Measurements from ENCODE around the gene KRTAP5-2.

Gene KRTAP5-2

DNA sequence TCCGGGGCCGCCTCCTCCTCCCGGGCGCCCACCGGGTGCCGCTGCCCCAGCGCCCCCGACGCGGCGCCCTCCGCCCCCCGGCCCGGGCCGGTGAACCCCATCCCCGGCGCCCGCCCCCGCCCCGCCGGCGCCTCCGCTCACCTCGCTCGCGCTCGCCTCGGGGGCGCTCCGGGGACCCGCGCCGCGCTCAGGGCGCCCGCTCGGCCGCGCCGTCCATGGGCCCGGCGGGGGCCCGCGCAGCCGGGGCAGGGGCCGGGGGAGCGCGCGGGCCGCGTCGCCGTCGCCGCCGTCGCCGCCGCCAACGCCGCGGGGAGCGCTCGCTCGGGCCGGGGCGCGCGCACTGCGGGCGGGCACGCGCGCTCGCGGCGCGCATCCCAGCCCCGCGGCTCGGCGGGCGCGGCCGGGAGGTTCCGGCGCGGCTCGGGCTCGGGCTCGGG lies 26.3 kb downstream of the KRTAP5-2 start:
- no peaks in the 10 kb centered on the region for H3F3A ChIP-seq (ENCODE audit: low read depth)
- H3K4me2 ChIP-seq (ENCODE audit: low read depth, low read length, poor library complexity, severe bottlenecking) = no peak overlapping the region
- no peaks in the 10 kb centered on the region for H4K20me1 ChIP-seq (ENCODE audit: insufficient read depth, low read length, poor library complexity, severe bottlenecking)
- H3K9me2 ChIP-seq (replicated peaks; ENCODE audit: low read depth, low read length) = no peaks in the 10 kb centered on the region
- H3K79me2 ChIP-seq (ENCODE audit: insufficient read depth, low read length) = no peaks in the 10 kb centered on the region
- no peaks in the 10 kb centered on the region for H3K36me3 ChIP-seq (ENCODE audit: insufficient read depth, low read length)
- H3K4me1 ChIP-seq (ENCODE audit: insufficient read depth, low read length, poor library complexity, severe bottlenecking) = no peaks in the 10 kb centered on the region
- H3K9me3 ChIP-seq (ENCODE audit: insufficient read depth, low read depth, low read length) = no peaks in the 10 kb centered on the region
- no peak for TF ChIP-seq EZH2phosphoT487 (IDR thresholded peaks at IDR 0.05; ENCODE audit: borderline replicate concordance)
- TF ChIP-seq, protein P1, sequence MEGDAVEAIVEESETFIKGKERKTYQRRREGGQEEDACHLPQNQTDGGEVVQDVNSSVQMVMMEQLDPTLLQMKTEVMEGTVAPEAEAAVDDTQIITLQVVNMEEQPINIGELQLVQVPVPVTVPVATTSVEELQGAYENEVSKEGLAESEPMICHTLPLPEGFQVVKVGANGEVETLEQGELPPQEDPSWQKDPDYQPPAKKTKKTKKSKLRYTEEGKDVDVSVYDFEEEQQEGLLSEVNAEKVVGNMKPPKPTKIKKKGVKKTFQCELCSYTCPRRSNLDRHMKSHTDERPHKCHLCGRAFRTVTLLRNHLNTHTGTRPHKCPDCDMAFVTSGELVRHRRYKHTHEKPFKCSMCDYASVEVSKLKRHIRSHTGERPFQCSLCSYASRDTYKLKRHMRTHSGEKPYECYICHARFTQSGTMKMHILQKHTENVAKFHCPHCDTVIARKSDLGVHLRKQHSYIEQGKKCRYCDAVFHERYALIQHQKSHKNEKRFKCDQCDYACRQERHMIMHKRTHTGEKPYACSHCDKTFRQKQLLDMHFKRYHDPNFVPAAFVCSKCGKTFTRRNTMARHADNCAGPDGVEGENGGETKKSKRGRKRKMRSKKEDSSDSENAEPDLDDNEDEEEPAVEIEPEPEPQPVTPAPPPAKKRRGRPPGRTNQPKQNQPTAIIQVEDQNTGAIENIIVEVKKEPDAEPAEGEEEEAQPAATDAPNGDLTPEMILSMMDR (conservative IDR thresholded peaks at IDR 0.05; ENCODE audit: low read length) = no peak
- no peak overlapping the region for H3K9ac ChIP-seq (ENCODE audit: low read depth, low read length, poor library complexity, severe bottlenecking)
- no peak overlapping the region for H2AFZ ChIP-seq (ENCODE audit: low read length)
- no peaks in the 10 kb centered on the region for H3K27me3 ChIP-seq (ENCODE audit: insufficient read depth, low read length, poor library complexity, severe bottlenecking)
- no peak overlapping the region for H3K4me3 ChIP-seq (ENCODE audit: low read length, poor library complexity, severe bottlenecking)

DNA sequence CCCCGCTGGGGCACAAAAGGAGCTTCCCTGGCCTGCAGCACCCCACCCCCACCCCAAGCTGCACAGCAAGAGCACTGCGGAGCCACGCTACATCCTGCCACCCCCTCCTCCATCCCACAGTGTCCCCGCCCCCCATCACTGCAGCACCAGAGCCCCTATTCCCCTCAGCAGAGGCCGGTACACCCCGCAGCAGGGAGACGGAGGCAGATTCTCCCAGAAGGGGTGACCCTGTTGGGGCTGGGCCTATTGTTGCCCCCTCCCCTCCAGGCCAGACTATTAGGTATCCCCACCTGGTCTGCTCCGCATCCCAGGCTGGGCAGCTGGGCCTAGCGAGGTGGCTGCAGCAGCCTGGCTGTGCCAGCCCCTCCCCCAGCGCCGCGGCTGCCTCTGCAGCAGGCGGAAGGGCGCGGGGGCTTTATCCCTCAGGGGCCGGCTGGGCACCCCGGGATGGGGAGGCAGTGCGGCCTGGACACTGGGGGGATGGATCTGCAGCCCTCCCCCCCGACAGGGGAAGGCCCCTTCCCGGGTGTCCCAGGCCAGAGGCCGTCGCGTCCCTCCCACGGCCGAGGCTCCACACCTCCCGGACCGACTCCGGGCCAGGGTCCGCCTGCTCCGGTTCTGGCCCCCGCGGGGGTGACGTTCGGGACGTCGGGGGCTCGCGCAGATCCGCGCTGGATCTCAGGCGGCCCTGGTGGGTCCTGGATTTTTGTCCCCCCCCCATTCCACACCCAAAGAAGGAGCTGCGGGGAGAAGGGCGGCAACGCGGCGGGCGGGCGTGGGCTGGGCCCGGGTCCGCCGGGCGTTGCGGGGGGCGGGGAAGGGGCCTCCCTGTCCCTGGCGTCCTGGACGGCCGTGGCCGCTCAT lies 27.0 kb downstream of the KRTAP5-2 start:
- H3K4me2 ChIP-seq (ENCODE audit: low read depth, low read length, poor library complexity, severe bottlenecking) = no peak overlapping the region
- H3K4me1 ChIP-seq (ENCODE audit: insufficient read depth, low read length, poor library complexity, severe bottlenecking) = no peaks in the 10 kb centered on the region
- H2AFZ ChIP-seq (ENCODE audit: low read length) = no peak overlapping the region
- H3F3A ChIP-seq (ENCODE audit: low read depth) = no peaks in the 10 kb centered on the region
- TF ChIP-seq, protein P1 (conservative IDR thresholded peaks at IDR 0.05; ENCODE audit: low read length) = no peak
- TF ChIP-seq EZH2phosphoT487 (IDR thresholded peaks at IDR 0.05; ENCODE audit: borderline replicate concordance) = no peak
- H4K20me1 ChIP-seq (ENCODE audit: insufficient read depth, low read length, poor library complexity, severe bottlenecking) = no peaks in the 10 kb centered on the region
- H3K9ac ChIP-seq (ENCODE audit: low read depth, low read length, poor library complexity, severe bottlenecking) = no peak overlapping the region
- no peaks in the 10 kb centered on the region for H3K36me3 ChIP-seq (ENCODE audit: insufficient read depth, low read length)
- H3K9me2 ChIP-seq (replicated peaks; ENCODE audit: low read depth, low read length) = no peaks in the 10 kb centered on the region
- H3K79me2 ChIP-seq (ENCODE audit: insufficient read depth, low read length) = no peaks in the 10 kb centered on the region
- no peaks in the 10 kb centered on the region for H3K27me3 ChIP-seq (ENCODE audit: insufficient read depth, low read length, poor library complexity, severe bottlenecking)
- H3K9me3 ChIP-seq (ENCODE audit: insufficient read depth, low read depth, low read length) = no peaks in the 10 kb centered on the region
- no peak overlapping the region for H3K4me3 ChIP-seq (ENCODE audit: low read length, poor library complexity, severe bottlenecking)

DNA sequence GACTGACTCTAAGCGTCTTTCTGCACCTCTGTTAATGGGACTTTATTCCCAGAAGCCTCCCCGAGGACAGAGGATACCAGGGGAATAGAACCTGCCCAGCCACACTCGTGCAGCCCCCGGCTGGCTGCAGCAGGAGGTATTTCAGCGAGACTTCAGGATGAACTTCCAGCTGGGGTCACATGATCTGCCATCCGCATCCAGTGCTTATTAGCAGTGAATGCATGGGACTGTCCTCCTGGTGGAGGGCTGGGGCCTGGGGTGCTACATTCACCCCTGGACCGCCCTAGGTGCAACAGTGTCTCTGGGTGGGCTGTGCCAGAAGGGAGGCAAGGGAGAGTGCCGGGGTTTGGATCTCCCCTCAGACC lies 27.6 kb downstream of the KRTAP5-2 start:
- Histone ChIP-seq H3K4me2 (ENCODE audit: low read depth, low read length, poor library complexity, severe bottlenecking) (no peak overlapping the region), H4K20me1 (ENCODE audit: insufficient read depth, low read length, poor library complexity, severe bottlenecking) (no peaks in the 10 kb centered on the region), H3K9ac (ENCODE audit: low read depth, low read length, poor library complexity, severe bottlenecking) (no peak overlapping the region), H3K79me2 (ENCODE audit: insufficient read depth, low read length) (no peaks in the 10 kb centered on the region), H3F3A (ENCODE audit: low read depth) (no peaks in the 10 kb centered on the region), H3K4me3 (ENCODE audit: low read length, poor library complexity, severe bottlenecking) (no peak overlapping the region), H3K9me3 (ENCODE audit: insufficient read depth, low read depth, low read length) (no peaks in the 10 kb centered on the region), H2AFZ (ENCODE audit: low read length) (no peak overlapping the region), H3K27me3 (ENCODE audit: insufficient read depth, low read length, poor library complexity, severe bottlenecking) (no peaks in the 10 kb centered on the region), H3K9me2 (replicated peaks; ENCODE audit: low read depth, low read length) (no peaks in the 10 kb centered on the region), H3K36me3 (ENCODE audit: insufficient read depth, low read length) (no peaks in the 10 kb centered on the region), H3K4me1 (ENCODE audit: insufficient read depth, low read length, poor library complexity, severe bottlenecking) (no peaks in the 10 kb centered on the region)
- TF ChIP-seq, protein P1 (conservative IDR thresholded peaks at IDR 0.05; ENCODE audit: low read length) = no peak
- no peak for TF ChIP-seq EZH2phosphoT487 (IDR thresholded peaks at IDR 0.05; ENCODE audit: borderline replicate concordance)

Measured in Loucy (cell line).